Astrocyte (in vitro differentiated cells and primary cell): ENCODE measurements around the gene CACHD1.

Source experiments
- CTCF ChIP-seq: IDR thresholded peaks from 2 replicates; pipeline ENCODE4 v1.5.1; 2011; ENCODE audit warnings: low read depth, mild to moderate bottlenecking, inconsistent platforms, low read length, moderate library complexity; ENCODE audit not compliant: insufficient read depth
- EZH2 ChIP-seq: IDR thresholded peaks from 2 replicates; pipeline ENCODE4 v1.6.1; 2012; ENCODE audit warnings: mild to moderate bottlenecking, low read length, inconsistent platforms; ENCODE audit not compliant: insufficient read depth

GRCh38 chr1:64546013-64546412, 76.1 kb downstream of the CACHD1 start:
- no peak for TF ChIP-seq EZH2
- TF ChIP-seq CTCF: no peak
